Prostate gland (tissue), 2 donors: ENCODE results near the gene RIPOR3.

ENCODE experiments used
- CTCF ChIP-seq, 4 experiments: fragments of 200-600 bp in 2 of 4; fragments of 450-650 bp in 2 of 4; sonication (generic) in 2 of 4; IDR thresholded peaks; 1 replicate in 3 of 4; 2 replicates in 1 of 4; pipeline ENCODE4 v1.5.1; 2016 to 2019; ENCODE audit warnings: antibody characterized with exemption in 4 of 4, mild to moderate bottlenecking in 2 of 4, moderate library complexity in 2 of 4
- POLR2A ChIP-seq: fragments of 450-650 bp; IDR thresholded peaks from one replicate; pipeline ENCODE4 v1.6.1; 2016; ENCODE audit warnings: antibody characterized with exemption, mild to moderate bottlenecking
- POLR2AphosphoS5 ChIP-seq: sonication (generic); formaldehyde crosslinking; IDR thresholded peaks from one replicate; pipeline ENCODE4 v1.6.1; 2017; ENCODE audit warnings: antibody characterized with exemption

- TF ChIP-seq CTCF (IDR thresholded peaks at IDR 0.05) (no peak), POLR2AphosphoS5 (no peak), POLR2A (no peak)
These were observed 34.3 kb upstream of the RIPOR3 start for GRCh38 chr20:50725724-50726005.
